ENCODE measurements around the gene RTF2.
"Not testable (repeated sequence)": the region's sequence is repeated elsewhere in the genome, so short reads cannot be mapped to it uniquely, and the experiment has no call there.

The RTF2 gene

DNA sequence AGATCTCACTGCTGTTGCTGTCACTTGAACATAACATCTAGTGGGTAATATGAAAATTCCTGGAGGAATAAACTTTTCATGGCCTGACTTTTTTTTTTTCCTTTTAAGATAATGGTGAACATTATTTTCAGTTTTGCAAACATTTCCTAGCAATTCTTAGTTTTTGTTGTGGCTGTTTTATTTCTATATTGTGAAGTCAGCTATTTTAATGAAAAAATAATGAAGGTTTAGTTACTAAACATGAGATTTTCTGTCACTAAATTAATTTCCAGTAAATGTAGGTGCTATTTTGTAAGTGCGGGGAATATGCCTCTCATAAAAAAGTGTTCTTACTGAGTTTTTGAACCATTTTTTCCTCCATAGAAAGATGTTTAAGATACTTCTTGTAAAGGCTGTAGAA lies 32.7 kb downstream of the RTF2 start:
- DNase-seq (ENCODE audit: low spot score): no peak

DNA sequence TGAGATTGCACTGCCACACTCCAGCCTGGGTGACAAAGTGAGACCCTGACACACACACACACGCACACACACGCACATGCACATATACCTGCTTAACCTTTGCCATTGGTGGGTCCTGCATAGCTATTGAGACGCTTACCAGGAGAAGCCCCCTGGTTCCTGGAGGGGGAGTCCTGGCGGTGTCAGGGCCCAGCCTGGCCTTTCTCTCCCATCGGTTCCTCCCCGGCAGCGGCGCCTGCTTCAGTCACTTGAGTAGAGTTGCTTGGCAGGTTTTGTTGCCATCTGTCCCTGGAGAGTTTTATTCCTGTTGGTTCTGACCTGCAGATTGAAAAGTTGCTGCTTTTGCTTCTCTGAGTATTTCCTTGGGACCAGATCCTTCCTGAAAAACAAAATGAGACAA lies 35.5 kb downstream of the RTF2 start:
- no peak for DNase-seq (ENCODE audit: low spot score)

DNA sequence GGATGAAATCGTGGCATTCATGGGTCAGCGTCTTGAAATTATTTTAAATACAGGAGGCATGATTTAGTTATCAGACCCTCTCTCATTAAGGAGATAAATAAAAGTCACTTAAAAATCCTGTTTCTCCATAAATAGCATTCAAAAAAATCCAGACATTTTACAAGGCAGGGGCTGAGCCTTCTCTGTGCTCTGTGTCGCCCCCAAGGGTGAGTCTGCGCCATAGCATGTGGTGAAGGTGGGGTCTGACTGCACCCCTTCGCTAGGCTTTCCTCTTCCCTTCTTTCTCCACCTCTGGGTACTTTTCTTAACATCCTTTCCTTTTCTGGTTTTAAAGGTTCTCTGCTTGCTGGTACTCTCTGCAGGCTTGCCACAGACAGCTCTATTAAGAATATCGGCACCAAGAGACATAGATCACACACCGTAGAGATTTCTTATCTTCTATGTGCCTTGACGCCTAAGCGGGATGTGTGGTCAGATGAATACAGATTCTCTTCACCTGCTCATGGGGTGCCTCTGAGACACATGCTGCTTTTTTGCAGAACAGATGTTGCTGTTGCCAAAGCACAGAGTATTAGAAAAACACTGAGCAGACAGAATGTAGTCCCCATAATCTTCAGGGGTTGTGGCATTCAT lies 36.1 kb downstream of the RTF2 start:
- DNase-seq (ENCODE audit: low spot score): no peak

DNA sequence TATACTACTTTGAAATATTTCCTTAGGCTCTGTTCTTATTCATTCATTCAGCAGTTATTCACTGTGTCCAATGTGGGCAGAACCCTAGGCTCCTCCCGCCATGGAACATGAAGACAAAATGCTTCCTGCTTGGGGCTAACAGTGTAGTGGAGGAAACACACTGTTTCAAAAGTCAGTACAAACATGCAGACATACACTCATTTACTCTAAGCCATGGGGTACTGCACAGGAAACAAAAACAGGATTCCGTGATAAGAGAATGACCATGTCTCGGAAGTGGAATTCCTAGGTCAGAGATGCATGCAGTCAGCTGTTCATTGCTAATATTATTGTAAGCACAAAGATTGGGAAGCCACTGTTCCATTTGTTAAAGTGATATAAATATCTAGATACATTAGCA lies 37.7 kb downstream of the RTF2 start:
- peak; percentile 59 for DNase-seq (ENCODE audit: low spot score)

DNA sequence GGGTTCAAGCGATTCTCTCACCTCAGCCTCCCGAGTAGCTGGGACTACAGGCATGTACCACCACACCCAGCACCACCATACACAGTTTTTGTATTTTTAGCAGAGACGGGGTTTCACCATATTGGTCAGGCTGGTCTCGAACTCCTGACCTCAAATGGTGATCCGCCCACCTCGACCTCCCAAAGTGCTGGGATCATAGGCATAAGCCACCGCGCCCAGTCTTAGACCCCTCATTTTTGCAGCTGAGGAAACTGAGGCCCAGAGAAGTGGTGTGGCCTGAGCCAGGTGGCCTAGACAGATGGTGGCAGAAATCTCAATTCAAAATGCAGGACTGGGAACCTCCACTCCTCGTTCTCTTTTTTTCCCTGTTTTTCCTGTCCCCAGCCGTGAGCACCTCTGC lies 43.5 kb downstream of the RTF2 start:
- DNase-seq (ENCODE audit: low spot score): no peak

DNA sequence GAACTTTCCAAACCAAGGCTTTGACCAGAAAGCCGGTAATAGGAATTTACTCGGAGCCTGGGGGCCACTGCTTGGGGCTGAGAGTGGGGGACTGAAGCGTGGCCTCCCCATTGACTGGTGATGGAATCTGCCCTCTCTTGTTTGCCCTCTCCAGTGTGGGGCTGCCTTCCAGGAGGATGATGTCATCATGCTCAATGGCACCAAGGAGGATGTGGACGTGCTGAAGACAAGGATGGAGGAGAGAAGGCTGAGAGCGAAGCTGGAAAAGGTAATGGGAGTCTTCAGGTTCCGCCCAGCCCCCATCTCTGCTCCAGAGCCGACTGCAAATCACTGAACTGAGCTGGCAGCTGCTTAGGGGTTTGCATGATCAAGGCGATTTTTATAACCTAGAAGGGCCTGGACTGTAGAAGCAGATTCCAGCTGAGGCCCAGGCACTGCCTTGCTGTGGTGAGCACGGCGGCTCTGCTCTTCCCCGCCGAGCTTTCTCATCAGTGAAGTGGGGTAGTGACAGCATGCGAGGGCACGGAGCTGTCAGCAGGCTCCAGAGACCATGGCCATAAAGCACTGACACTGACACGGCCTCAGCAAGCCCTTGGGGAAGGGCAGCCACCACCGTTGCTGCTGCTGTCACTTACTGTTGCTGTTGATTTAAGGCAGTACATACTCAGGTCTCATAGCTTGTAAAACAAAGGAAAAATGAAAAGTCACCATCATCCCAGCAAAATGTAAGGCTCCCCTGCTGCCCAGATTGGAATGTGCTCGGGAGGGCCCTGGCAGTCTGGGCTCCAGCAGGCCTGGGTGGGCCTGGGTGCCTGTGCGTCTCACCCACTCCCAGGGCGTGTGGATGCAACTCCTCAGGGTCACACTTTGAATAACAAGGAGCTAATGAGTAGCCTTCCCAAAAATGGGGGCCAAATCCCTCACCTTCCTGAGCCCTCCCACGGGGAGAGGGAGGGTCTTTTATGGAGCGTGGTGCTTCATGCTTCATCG lies 45.0 kb downstream of the RTF2 start:
- DNase-seq (ENCODE audit: low spot score): no peak

DNA sequence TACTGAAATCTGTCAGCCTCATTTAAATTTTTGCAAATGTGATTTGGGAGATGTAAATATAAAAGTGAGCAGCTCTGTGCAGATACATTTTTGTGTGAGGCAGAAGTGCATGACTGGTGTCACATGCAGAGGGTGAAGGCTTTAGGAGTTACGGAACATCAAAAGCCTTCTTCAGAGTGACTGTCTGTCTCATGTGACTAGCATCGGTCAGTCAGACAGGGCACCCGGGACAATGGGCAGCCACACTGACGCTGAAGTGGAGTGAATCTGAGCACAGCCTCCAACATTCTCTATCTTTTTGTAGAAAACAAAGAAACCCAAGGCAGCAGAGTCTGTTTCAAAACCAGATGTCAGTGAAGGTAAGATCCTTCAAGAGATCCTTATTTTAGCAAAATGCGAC lies 48.2 kb downstream of the RTF2 start:
- no peak for DNase-seq (ENCODE audit: low spot score)

DNA sequence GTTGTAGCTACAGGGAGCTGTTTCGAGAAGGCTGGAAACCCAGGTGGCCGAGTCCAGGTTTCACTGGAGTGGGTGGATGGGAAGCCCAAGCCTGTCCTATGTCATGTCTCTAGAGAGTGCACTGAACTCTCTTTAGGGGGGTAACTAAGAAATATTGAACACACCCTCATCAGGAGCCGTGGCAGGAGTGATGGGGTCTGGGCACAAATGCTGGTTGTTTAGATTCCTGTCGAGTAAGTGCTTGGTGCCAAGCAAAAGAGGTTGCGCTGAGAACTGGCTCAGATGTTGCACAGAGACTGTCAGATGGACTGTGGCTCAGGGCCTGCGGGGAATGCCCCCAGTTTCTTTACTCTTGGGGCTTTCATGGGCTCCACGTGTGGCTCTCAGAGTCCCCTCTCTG lies 48.8 kb downstream of the RTF2 start:
- DNase-seq (ENCODE audit: low spot score): no peak

DNA sequence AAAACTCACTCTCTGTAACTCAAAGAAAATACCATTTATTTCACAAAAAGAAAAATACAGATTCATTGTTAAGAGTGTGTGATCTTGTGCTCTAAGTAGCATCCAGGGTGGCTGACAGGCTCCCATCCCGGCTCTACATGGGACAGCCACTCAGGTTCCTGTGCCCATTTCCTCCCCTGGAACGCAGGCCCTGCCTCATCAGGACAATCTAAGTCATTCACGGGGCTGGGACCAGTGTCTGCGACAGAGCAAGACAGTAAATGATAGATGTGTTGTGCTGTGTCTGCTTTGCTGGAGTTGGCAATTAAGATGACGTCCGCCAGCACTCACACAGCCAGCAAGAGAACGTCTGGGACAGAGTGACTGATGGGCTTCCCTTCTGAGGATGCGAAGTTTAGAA lies 49.2 kb downstream of the RTF2 start:
- no peak for DNase-seq (ENCODE audit: low spot score)

DNA sequence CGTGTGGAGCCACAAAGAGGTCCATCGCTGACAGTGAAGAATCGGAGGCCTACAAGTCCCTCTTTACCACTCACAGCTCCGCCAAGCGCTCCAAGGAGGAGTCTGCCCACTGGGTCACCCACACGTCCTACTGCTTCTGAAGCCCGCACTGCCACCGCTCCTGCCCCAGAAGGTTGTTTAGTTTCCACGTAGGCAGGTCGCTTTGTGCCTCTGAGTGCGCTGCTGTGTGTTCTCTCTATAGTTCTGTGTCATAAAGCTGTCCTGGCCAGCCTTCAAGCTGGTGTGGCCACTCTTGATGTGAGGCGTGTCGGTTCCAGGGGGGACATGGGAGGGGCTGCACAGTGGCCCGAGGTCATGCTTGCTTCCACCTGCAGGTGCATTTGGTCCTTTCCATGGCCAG lies 49.7 kb downstream of the RTF2 start:
- no peak for DNase-seq (ENCODE audit: low spot score)

DNA sequence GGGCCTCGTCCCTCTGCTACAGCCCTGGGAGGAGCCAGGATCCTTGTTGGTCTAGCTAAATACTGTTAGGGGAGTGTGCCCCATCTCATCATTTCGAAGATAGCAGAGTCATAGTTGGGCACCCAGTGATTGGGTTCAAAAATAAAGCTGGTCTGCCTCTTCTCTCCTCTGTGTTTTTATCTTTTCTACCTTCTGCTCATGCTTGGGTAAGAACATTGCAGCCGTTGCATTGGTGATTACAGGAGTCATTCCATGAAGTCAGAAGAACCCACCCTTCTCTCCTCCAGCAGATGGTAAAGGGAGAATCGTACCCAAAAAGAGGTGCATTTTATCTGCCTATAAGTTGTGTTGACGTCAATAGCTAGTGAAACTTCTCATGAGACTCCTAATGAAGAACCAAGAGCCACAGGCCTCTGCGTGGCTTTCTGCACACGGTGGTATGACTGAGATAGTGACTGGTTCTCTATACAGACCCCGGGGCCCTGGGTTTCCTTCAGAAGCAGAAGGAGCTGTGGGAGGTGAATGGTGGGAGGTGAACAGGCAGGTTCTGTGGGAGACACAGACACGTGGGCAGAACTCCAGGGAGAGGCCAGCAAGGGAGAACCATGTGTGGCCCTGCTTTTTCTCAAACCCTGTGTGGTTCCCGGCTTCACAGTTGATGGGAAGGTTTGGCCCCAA lies 50.4 kb downstream of the RTF2 start:
- DNase-seq (ENCODE audit: low spot score): no peak

DNA sequence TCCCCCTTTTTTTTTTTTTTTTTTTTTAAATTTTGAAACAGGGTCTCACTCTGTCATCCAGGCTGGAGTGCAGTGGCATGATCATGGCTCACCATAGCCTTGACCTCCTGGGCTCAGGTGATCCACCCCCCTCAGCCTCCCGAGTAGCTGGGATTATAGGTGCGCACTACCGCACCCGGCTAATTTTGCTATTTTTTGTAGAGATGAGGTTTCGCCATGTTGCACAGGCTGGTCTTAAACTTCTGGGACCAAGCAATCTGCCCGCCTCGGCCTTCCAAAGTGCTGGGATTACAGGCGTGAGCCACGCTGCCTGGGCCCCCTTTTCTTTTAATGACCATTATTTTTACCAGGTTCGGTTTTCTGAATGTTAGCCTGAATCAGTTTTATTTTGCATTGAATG lies 51.1 kb downstream of the RTF2 start:
- no peak for DNase-seq (ENCODE audit: low spot score)

DNA sequence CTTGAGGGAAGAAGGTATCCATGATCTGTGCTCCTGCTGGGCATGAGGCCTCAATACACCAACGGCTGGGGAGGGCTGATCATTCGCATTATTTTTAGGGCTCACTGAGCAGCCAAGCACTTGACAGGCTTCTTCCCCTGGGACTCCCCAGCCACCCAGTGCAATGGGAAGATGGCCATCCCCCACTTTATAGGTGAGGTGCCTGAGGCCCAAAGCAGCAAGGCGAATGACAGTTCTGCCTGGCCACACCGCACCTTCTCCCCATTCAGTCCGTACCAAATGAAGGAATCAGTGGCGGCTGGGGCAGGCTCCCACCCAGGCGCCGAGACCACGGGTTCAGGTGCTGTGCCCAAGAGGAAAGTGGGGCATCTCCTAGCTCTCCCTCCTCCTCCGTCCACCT lies 51.8 kb downstream of the RTF2 start:
- DNase-seq (ENCODE audit: low spot score): no peak

DNA sequence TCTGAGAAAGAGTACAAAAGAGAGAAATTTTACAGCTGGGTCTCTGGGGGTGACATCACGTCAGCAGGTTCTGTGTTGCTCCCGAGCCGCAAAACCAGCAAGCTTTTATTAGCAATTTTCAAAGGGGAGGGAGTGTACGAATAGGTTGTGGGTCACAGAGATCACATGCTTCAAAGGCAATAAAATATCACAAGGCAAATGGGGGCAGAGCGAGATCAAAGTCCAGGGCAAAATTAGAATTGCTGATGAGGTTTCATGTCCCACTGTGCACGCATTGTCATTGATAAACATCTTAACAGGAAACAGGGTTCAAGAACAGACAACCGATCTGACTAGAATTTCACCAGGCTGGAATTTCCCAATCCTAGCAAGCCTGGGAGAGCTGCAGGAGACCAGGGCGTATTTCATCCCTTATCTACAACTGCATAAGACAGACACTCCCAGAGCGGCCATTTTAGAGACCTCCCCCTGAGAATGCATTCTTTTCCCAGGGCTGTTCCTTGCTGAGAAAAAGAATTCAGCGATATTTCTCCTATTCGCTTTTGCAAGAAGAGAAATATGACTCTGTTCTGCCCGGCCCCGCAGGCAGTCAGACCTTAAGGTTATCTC lies 52.4 kb downstream of the RTF2 start:
- DNase-seq (ENCODE audit: low spot score): not testable (repeated sequence)

DNA sequence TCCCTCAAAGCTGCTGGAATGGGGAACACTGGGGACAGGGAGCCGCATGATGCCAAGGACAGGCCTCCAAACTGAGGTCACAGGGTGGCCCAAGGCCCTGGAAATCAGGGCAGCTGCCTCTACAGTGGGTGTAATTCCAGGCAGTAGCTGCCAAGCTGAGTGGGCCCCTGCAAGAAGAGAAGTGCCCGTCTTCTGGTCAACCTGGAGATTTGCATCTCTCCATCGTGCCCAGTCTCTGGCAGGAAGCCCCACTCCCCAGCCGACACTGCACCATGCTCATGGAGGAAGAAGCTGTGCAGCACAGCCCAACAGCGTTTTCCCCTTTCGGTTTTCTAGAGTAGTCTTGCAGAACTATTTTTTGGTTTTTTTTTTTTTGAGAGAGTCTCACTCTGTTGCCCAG lies 53.9 kb downstream of the RTF2 start:
- DNase-seq (ENCODE audit: low spot score): no peak

DNA sequence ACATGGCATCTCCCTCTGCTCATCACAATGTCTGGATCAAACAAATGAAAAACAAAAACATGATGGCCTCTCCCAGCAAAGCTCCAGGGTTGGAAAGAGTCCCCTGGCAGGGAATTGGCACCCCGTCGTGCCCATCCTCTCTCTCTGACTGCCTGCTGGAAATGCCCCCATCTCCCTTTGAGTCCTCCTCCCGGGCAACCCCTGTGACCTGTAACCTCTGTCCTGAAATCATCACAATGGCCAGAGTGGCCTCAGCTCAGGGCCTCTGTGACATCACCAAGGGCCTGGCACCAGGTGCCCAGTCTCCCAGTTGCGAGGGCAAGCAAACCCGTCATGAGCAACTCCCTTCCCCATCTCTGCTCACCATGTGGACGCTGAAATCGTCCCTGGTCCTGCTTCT lies 56.0 kb downstream of the RTF2 start, which contains the start of gene FAM209A:
Gene FAM209A (plus strand): TSS at position 301 of the 400 bp plus-strand sequence. CDS start 65 bp downstream, at position 366.
- not testable (repeated sequence) for DNase-seq (ENCODE audit: low spot score)

DNA sequence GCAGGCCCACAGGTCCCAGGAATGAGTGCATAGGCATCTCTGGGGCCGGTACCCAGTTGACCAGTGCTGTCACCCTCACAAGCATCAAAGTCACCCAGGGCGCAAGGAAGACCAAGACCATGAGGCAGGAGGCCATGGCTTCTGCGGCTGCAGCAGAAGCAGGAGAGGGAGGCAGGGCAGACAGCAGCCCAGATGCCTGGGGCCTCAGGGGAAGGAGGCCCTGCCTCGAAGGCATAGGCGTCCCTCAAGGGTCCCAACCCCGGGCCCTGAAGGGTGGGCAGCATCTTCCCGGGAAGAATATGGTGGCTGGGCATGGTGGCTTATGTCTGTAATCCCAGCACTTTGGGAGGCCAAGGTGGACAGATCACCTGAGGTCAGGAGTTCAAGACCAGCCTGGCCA lies 59.1 kb downstream of the RTF2 start:
- no peak for DNase-seq (ENCODE audit: low spot score)

DNA sequence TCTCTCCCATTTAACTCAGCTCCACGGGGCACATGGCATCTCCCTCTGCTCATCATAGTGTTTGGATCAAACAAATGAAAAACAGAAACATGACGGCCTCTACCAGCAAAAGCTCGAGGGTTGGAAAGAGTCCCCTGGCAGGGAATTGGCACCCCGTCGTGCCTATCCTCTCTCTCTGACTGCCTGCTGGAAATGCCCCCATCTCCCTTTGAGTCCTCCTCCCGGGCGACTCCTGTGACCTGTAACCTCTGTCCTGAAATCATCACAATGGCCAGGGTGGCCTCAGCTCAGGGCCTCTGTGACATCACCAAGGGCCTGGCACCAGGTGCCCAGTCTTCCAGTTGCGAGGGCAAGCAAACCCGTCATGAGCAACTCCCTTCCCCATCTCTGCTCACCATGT lies 64.5 kb downstream of the RTF2 start, which contains the start of gene FAM209B:
Gene FAM209B (plus strand): TSS at position 301 of the 400 bp plus-strand sequence. CDS start 96 bp downstream, at position 397.
- DNase-seq (ENCODE audit: low spot score): not testable (repeated sequence)

DNA sequence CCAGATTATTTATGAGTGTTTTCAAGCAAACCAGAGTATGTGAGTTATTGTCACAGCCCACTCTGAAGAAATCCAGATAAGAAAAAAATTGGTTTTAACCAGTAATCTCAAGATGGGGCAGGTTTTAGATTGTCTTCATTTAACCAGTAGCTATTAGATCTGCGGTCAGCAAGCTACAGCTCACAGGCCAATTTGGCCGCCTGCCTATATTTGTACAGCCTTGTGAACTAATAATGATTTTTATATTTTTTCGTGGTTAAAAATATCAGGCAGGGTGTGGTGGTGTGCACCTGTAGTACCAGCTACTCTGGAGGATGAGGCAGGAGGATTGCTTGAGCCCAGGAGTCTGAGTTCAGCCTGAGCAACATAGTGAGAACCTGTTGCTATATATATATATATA lies 69.6 kb downstream of the RTF2 start:
- DNase-seq (ENCODE audit: low spot score): no peak

DNA sequence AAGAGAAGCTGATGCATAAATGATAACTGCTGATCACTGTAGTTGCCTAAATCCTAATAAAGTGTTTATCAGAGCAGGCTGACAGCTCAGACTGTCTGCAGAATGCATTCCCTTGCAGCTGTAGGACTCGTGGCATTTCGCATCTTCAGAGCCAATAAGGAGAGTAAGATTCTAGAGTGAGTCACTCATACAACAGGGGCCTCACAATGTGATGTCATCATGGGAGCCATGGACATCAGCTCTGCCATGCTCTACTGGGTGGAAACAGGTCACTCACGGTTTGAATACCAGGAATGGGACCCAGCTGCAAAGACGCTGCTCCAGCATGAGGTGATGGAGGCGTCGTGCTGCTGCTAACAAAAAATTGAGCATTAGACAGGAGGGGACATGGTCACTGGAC lies 72.0 kb downstream of the RTF2 start:
- DNase-seq (ENCODE audit: low spot score): no peak

DNA sequence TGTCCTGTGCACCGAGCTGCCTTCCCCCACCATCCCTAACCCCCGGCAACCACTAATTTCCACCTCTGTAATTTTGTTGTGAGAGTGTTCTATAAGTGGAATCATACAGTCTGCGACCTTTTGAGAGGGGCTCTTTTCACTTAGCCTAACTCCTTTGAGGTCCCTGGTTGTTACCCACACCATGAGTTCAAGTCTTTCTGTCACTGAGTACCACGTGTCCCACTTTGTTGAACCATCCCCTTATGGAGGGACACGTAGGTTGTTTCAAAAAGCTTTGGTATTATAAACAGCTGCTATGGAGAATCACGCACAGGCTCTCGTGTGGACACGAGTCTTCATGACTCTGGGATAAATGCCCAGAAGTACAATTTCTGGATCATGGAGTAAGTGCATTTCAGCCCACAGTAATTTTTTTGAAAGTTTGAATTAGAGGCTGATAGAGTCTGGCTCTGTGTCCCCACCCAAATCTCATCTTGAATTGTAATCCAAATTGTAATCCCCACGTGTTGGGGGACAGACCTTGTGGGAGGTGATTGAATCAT lies 74.1 kb downstream of the RTF2 start:
- DNase-seq (ENCODE audit: low spot score): no peak

DNA sequence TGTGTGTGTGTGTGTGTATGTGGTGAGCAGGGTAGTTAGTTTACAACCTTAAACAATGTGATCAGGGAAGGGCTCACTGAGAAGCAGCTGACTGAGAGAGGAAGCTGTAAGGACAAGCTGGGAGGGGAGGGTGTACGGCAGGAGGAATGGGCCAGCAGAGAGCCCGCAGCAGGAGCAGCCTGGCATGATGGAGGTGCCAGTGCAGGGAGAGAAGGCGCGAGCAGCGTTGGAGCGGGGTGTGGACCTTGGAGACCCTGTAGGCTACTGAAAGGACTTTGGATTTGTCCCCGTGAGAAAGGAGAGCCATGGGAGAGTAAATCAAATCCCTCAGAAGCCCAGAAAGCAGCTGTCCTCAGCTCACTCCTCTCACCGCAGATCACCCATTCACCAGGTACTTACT lies 83.1 kb downstream of the RTF2 start:
- DNase-seq (ENCODE audit: low spot score): no peak

Measured in kidney capillary endothelial cell (primary cell).